GM06990 (cell line): Measurements from ENCODE around the gene NOL4L.
A peak's percentile ranks its signal among the peaks of the same experiment; 100 is the strongest.

Experiments used
- DNase-seq: peaks from one replicate; pipeline ENCODE4 v3.0.0-alpha.2; 2011; ENCODE audit not compliant: insufficient read length; ENCODE audit errors: extremely low read depth
- H3K27me3 ChIP-seq: replicated peaks from 2 replicates; pipeline ENCODE4 v1.6.0; 2011; ENCODE audit warnings: low read length; ENCODE audit not compliant: control insufficient read depth, insufficient read depth
- H3K36me3 ChIP-seq: 2 replicates; pipeline ENCODE4 v1.5.1; 2011; ENCODE audit warnings: low read length; ENCODE audit not compliant: control insufficient read depth, insufficient read depth
- H3K4me3 ChIP-seq: replicated peaks from 2 replicates; pipeline ENCODE4 v1.5.1; 2011; ENCODE audit warnings: low read depth, mild to moderate bottlenecking, control low read depth, low read length
- TF ChIP-seq, protein P1 (sequence below): IDR thresholded peaks from 2 replicates; pipeline ENCODE4 v1.5.1; 2011; ENCODE audit warnings: low read length, control low read depth, mild to moderate bottlenecking, inconsistent platforms; ENCODE audit not compliant: insufficient read depth, poor library complexity, severe bottlenecking

NOL4L gene

GRCh38 chr20:32583581-32584070 is 1.5 kb downstream of the NOL4L start:
- TF ChIP-seq, protein P1, sequence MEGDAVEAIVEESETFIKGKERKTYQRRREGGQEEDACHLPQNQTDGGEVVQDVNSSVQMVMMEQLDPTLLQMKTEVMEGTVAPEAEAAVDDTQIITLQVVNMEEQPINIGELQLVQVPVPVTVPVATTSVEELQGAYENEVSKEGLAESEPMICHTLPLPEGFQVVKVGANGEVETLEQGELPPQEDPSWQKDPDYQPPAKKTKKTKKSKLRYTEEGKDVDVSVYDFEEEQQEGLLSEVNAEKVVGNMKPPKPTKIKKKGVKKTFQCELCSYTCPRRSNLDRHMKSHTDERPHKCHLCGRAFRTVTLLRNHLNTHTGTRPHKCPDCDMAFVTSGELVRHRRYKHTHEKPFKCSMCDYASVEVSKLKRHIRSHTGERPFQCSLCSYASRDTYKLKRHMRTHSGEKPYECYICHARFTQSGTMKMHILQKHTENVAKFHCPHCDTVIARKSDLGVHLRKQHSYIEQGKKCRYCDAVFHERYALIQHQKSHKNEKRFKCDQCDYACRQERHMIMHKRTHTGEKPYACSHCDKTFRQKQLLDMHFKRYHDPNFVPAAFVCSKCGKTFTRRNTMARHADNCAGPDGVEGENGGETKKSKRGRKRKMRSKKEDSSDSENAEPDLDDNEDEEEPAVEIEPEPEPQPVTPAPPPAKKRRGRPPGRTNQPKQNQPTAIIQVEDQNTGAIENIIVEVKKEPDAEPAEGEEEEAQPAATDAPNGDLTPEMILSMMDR, result no peak
- DNase-seq, result no peak
- no peaks in the 10 kb centered on the region for H3K27me3 ChIP-seq
- no peaks in the 10 kb centered on the region for H3K36me3 ChIP-seq
- H3K4me3 ChIP-seq, result peak overlapping the region; percentile 84

GRCh38 chr20:32582659-32583580 is 2.2 kb downstream of the NOL4L start:
- DNase-seq, result no peak
- H3K36me3 ChIP-seq, result no peaks in the 10 kb centered on the region
- H3K27me3 ChIP-seq, result no peaks in the 10 kb centered on the region
- H3K4me3 ChIP-seq, result peak overlapping the region; percentile 84
- TF ChIP-seq, protein P1, result no peak

DNA sequence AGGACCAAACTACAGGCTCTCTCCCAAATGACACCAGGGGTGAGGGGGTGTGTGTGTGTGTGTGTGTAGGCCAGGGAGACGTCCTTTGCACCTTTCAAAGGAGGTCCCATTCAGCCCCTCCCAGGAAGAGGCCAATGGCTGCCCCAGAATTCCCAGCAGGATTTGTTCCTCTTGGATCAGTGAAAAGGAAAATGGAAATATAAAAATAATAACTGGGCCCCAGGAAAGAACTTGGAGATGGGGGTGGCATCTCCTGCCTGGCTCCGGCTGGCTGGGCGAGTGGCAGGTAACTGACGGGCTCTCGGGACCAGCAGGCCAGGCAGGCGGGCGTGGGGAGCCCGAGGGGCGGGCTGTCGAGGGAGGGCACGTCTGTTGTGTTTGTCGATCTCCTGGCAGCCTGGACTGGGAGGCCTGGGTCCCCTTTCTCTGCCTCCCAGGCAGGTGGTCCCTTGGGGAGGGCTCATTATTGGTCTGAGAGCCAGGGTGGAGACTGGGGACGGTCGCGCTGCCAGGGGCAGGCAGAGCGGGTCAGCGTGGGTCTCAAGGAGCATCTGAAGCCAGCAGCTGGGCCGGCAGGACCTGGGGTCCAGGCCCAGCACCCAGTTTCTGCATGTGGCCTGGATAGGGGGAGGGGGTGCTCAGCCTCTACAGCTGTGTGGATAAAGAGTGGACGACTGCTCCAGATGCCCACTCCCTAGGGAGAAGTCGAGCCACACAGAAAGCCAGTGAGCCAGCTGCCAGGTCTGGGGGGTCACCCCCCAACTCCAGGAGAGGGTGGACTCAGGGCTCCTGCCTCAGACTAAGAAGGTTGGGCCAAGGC is 3.1 kb downstream of the NOL4L start:
- TF ChIP-seq, protein P1, result no peak
- Histone ChIP-seq H3K27me3 (no peaks in the 10 kb centered on the region), H3K4me3 (no peak overlapping the region; the same call in 1 of the 2 replicates), H3K36me3 (no peaks in the 10 kb centered on the region)
- DNase-seq, result no peak

DNA sequence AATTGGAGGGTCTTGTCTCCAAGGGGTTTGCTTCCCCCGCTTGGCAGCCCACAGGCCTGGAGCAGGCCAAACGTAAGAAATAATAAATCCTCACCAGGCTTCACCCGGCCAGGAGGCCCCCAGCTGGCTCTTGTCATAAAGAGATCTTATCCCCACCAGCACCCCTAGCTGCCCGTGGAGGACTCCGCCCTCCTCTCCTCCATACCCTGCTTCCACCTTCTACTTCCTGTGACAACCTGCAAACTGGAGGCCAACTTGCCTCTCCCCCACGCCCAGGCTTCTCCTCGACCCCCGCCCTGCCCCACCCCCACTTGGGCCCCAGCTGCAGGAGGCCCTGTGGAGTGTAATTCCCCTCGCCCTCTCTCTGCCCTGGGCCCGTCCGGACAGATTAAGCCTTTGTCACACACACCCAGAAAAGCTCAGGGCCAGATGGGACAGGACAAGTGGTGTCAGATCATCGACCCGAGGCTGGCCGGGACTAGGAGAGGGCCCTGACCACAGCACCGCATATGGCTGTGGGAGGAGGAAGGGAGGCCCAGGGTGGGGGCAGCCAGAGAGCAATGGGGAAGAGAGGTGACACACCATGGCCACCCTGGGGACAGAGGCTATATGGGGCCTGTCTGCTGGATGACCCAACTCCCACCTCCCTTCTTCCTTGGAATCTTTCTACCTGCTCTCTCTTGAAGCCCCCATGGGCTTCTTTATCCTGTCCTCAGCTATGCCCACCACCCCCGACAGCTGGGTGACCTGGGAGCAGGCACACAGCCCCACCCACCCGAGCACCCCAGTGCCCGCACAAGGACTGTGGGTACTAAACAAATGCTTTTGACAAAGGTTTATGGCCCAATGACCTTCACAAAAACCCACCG is 3.9 kb downstream of the NOL4L start:
- H3K4me3 ChIP-seq, result no peak overlapping the region

More for the DNA sequence above, 3.9 kb downstream of the NOL4L start:
- Histone ChIP-seq H3K27me3 (no peaks in the 10 kb centered on the region), H3K36me3 (no peaks in the 10 kb centered on the region)
- TF ChIP-seq, protein P1, result no peak
- no peak for DNase-seq
